PC-9 (cell line): Measurements from ENCODE around the gene ATP2C1. TPM values are rescaled to one million over a fixed set of nuclear protein-coding genes. Genes with fewer than 3 reads are reported as not detected.

Experiments used
- BruUV-seq: library from RNA; stranded (reverse); fragments of 400-500 nt; replicated peaks from 2 replicates; lab custom pipeline; 2021; lab: Mats Ljungman, UMichigan
- CTCF ChIA-PET: fragments of 300-600 bp; sonication (Branson Sonifier 250); formaldehyde crosslinking; loops from one replicate; lab custom pipeline; 2022; ENCODE audit warnings: antibody characterized with exemption; lab: Charles Lee
- POLR2A ChIA-PET: fragments of 300-600 bp; sonication (Branson Sonifier 250); formaldehyde crosslinking; loops from one replicate; lab custom pipeline; 2022; ENCODE audit warnings: antibody characterized with exemption; ENCODE audit not compliant: unreplicated experiment; lab: Charles Lee
- DNase-seq, 2 experiments: peaks; one replicate each; pipeline versions ENCODE4 v3.0.0 to v3.0.0-alpha.2; 2015 to 2022; ENCODE audit warnings: mixed read lengths in 1 of 2
- H2AFZ ChIP-seq: fragments of 200-600 bp; sonication (generic); 2 replicates; pipeline ENCODE4 v1.8.1; 2017; ENCODE audit warnings: antibody characterized with exemption
- H3F3A ChIP-seq: fragments of 200-600 bp; sonication (generic); 2 replicates; pipeline ENCODE4 v1.8.1; 2017; ENCODE audit warnings: antibody characterized with exemption, mild to moderate bottlenecking, low read depth; ENCODE audit not compliant: insufficient read depth
- H3K27ac ChIP-seq: fragments of 200-600 bp; sonication (generic); 2 replicates; pipeline ENCODE4 v1.6.1; 2016; ENCODE audit warnings: mixed run types
- H3K27me3 ChIP-seq: fragments of 200-600 bp; sonication (generic); 2 replicates; pipeline ENCODE4 v1.6.1; 2016; ENCODE audit warnings: low read depth, mixed run types; ENCODE audit not compliant: insufficient read depth
- H3K36me3 ChIP-seq: fragments of 200-600 bp; sonication (generic); 2 replicates; pipeline ENCODE4 v1.6.1; 2016; ENCODE audit warnings: low read depth, mixed run types
- H3K4me1 ChIP-seq: fragments of 200-600 bp; sonication (generic); replicated peaks from 2 replicates; pipeline ENCODE4 v1.6.1; 2016; ENCODE audit warnings: mixed run types; ENCODE audit not compliant: insufficient read depth
- H3K4me2 ChIP-seq: fragments of 200-600 bp; sonication (generic); 2 replicates; pipeline ENCODE4 v1.6.1; 2017; ENCODE audit warnings: mixed run types
- H3K4me3 ChIP-seq: fragments of 200-600 bp; sonication (generic); 2 replicates; pipeline ENCODE4 v1.6.1; 2016; ENCODE audit warnings: mixed run types
- H3K79me2 ChIP-seq: fragments of 200-600 bp; sonication (generic); 2 replicates; pipeline ENCODE4 v1.6.1; 2017; ENCODE audit warnings: low read depth, mixed run types
- H3K9me2 ChIP-seq: fragments of 200-600 bp; sonication (generic); 2 replicates; pipeline ENCODE4 v1.8.1; 2017; ENCODE audit warnings: mild to moderate bottlenecking; ENCODE audit not compliant: insufficient read depth
- H3K9me3 ChIP-seq: fragments of 200-600 bp; sonication (generic); 2 replicates; pipeline ENCODE4 v1.8.1; 2016; ENCODE audit warnings: low read depth; ENCODE audit not compliant: insufficient read depth
- H4K20me1 ChIP-seq: fragments of 200-600 bp; sonication (generic); 2 replicates; pipeline ENCODE4 v1.8.1; 2017; ENCODE audit not compliant: insufficient read depth
- CTCF ChIP-seq: fragments of 200-600 bp; sonication (generic); conservative IDR thresholded peaks from 2 replicates; pipeline ENCODE4 v1.6.1; 2017; ENCODE audit warnings: mixed run types, antibody characterized with exemption, mild to moderate bottlenecking, moderate library complexity
- EZH2 ChIP-seq: fragments of 200-600 bp; sonication (generic); IDR thresholded peaks from 2 replicates; pipeline ENCODE4 v1.8.0; 2017; ENCODE audit warnings: antibody characterized with exemption, low read depth
- intact Hi-C: fragments of 100-400 bp; cut with micrococcal nuclease; formaldehyde crosslinking; loops from one replicate; pipeline ENCODE4 v1.10.0; 2022; ENCODE audit not compliant: unreplicated experiment
- total RNA-seq: library from RNA; stranded (reverse); gene quantifications from 2 replicates; pipeline ENCODE4 v1.2.3, GENCODE V29; 2021

Gene ATP2C1
- total RNA-seq, 1 experiment from 2014 or later: 101 TPM

- Histone ChIP-seq H3K27me3 (no peaks in the 10 kb centered on the region), H3K4me3 (no peak overlapping the region), H3K4me2 (no peak overlapping the region), H3K36me3 (no peaks in the 10 kb centered on the region; the same call in 1 of the 2 replicates), H3K27ac (no peak overlapping the region), H3K9me3 (no peaks in the 10 kb centered on the region), H4K20me1 (no peaks in the 10 kb centered on the region), H3K79me2 (no peaks in the 10 kb centered on the region), H3F3A (no peaks in the 10 kb centered on the region), H2AFZ (no peak overlapping the region), H3K4me1 (no peaks in the 10 kb centered on the region), H3K9me2 (no peaks in the 10 kb centered on the region)
- intact Hi-C loops: no loop called here
- no TSS peak for BruUV-seq
- no peak for DNase-seq
- ChIA-PET CTCF (interaction anchor here (0.7 kb wide), 1 partner anchor 17 kb away, joined by 3 read pairs; no protein-coding TSS in a partner anchor), POLR2A (interaction anchor here (0.6 kb wide), 1 partner anchor 20 kb away, joined by 8 read pairs; no protein-coding TSS in a partner anchor)
- TF ChIP-seq CTCF (no peak), EZH2 (no peak)
Measured at GRCh38 chr3:130975251-130975650, 81.4 kb downstream of the ATP2C1 start.

DNA sequence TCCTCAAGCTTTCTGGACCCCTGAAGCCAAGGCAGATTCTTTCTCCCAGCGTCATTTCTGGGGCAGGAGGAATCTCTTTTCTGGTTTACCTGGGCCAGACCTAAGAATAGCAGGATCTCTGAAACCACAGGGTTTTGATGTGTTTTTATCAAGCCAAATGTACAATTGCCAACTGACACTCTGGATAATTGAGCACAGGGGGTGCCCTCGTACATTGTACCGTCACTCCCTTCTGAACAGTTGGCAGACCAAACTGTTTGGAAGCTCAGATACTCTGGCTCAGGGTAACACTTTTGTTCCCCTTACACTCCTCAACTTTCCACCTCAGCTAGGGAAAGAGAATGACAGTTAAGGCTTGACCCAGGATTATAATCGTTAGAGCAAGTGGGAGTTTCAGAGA lies 82.8 kb downstream of the ATP2C1 start:
- no TSS peak for BruUV-seq
- no peaks in the 10 kb centered on the region for H4K20me1 ChIP-seq
- H3K4me1 ChIP-seq: no peaks in the 10 kb centered on the region
- H3K27ac ChIP-seq: no peak overlapping the region
- no peak overlapping the region for H3K4me3 ChIP-seq
- no peaks in the 10 kb centered on the region for H3F3A ChIP-seq
- H3K36me3 ChIP-seq: no peaks in the 10 kb centered on the region; the same call in 1 of the 2 replicates
- intact Hi-C loops: no loop called here
- DNase-seq: no peak
- H3K9me2 ChIP-seq: no peaks in the 10 kb centered on the region
- POLR2A ChIA-PET: no interaction called here
- CTCF ChIA-PET: no interaction called here
- H3K27me3 ChIP-seq: no peaks in the 10 kb centered on the region
- H2AFZ ChIP-seq: no peak overlapping the region
- no peaks in the 10 kb centered on the region for H3K79me2 ChIP-seq
- H3K9me3 ChIP-seq: no peaks in the 10 kb centered on the region
- no peak overlapping the region for H3K4me2 ChIP-seq
- no peak for TF ChIP-seq CTCF
- TF ChIP-seq EZH2: no peak

- BruUV-seq: no TSS peak
- TF ChIP-seq CTCF: no peak
- CTCF ChIA-PET: no interaction called here
Measured at GRCh38 chr3:130979117-130979516, 85.2 kb downstream of the ATP2C1 start.

More at GRCh38 chr3:130979117-130979516, 85.2 kb downstream of the ATP2C1 start:
- H3K9me2 ChIP-seq: no peaks in the 10 kb centered on the region
- no peaks in the 10 kb centered on the region; the same call in 1 of the 2 replicates for H3K36me3 ChIP-seq
- DNase-seq: no peak
- no peak overlapping the region for H3K4me3 ChIP-seq
- H3K9me3 ChIP-seq: no peaks in the 10 kb centered on the region
- H2AFZ ChIP-seq: no peak overlapping the region
- intact Hi-C loops: no loop called here
- H3F3A ChIP-seq: 0 out of 2 replicates have a peak, but pooled peaks cover 4% of the 10 kb centered on the region
- H3K27me3 ChIP-seq: no peaks in the 10 kb centered on the region
- no peak overlapping the region for H3K27ac ChIP-seq
- no peak overlapping the region for H3K4me2 ChIP-seq
- no peaks in the 10 kb centered on the region for H3K79me2 ChIP-seq
- POLR2A ChIA-PET: no interaction called here
- H3K4me1 ChIP-seq: no peaks in the 10 kb centered on the region
- H4K20me1 ChIP-seq: no peaks in the 10 kb centered on the region
